GM12891 (cell line): Measurements from ENCODE around the gene RBBP8NL.

ENCODE experiments used
- POLR2A ChIP-seq: IDR thresholded peaks from 2 replicates; pipeline ENCODE4 v1.6.1; 2011; ENCODE audit warnings: low read depth, low read length, control low read depth
- POLR2AphosphoS5 ChIP-seq: IDR thresholded peaks from 2 replicates; pipeline ENCODE4 v1.6.1; 2011; ENCODE audit warnings: low read depth, low read length, control low read depth
- POU2F2 ChIP-seq: IDR thresholded peaks from 2 replicates; pipeline ENCODE4 v1.6.1; 2011; ENCODE audit warnings: low read depth, mild to moderate bottlenecking, control low read depth, low read length, moderate library complexity
- SPI1 ChIP-seq: IDR thresholded peaks from 2 replicates; pipeline ENCODE4 v1.6.1; 2011; ENCODE audit warnings: low read depth, low read length, control low read depth
- TAF1 ChIP-seq: IDR thresholded peaks from 2 replicates; pipeline ENCODE4 v1.6.1; 2011; ENCODE audit warnings: low read depth, low read length, control low read depth

DNA sequence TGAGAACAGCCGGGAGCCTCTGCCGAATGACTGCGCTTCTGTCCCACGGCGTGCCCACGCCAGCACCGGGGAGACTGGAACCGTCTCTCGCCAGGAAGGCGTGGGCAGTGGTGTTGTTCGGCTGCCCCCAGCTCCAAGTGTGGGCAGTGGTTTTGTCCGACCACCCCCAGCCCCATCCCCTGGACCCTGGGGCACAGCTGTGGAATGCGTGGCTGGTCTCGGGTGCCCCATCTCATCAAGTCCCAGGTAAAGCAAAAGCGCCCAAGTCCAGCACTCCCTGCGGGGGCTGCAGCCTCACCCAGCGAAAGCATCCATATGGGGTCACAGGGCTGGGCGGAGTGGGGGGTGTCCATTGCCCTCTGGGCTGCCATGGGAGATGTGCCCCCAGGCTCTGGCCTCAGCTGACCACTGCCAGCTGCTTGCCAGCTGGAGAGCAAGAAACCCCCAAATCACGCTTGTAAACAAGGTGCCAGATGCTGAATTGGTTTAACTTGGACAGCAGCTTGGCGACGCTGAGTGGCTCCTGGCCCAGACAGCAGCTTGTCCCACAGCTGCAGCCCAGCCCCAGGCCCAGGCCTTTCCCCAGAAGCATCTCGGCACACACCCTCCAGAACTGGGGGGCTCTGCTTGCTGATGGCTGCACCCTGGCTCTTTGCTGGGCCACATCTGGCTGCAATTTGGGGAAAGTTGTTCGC, 24.7 kb downstream of the RBBP8NL start:
- TF ChIP-seq SPI1 = no peak
- TF ChIP-seq POLR2AphosphoS5 = no peak
- no peak for TF ChIP-seq POLR2A
- TF ChIP-seq TAF1 = no peak
- no peak for TF ChIP-seq POU2F2
